ENCODE data around the gene SDC3.

SDC3 gene

DNA sequence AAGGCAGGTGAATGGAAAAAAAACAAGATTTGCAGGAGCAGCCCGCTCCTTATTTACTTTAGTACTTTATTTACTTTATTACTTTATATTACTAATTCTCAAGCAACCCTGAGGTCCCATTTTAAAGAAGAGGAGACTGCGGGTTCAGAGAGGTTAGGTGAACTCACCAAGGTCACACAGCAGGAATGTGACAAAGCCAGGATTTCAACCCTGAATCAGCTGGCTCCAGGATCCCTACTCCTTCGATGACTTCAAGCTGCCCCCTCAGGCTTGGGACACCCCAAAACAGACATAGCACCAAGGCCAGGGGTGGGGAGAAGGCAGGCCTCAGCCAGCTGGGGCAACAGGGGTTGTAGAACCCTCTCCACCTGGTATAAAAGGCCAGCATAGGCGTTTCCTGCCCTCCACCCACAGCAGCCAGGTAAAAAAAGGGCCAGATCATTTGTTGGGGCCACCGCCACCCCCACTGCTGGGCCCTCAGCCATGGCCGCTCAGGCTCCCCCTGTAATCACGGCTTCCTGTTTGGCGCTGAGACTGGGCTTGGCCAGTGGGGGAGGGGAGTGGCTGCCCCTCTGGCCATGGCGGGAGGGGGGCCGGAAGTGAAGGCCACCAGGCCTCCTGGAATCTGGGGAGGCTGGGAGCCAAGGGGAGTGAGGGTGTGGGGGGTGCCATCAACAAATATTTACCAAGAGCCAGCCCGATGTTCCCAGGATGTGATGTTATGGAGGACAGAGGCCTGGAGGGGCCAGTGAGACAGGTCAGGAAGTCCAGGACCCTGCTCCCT is 6.6 kb downstream of the SDC3 start:
- no peaks in the 10 kb centered on the region for H3K79me2 ChIP-seq (ENCODE audit: low read length)
- no peaks in the 10 kb centered on the region for H4K20me1 ChIP-seq (ENCODE audit: insufficient read depth, low read length)
- H3K4me3 ChIP-seq (ENCODE audit: low read length): no peak overlapping the region
- no peak overlapping the region for H2AFZ ChIP-seq (ENCODE audit: low read depth, low read length)
- H3K36me3 ChIP-seq (replicated peaks; ENCODE audit: low read depth, low read length): no peaks in the 10 kb centered on the region
- H3K4me2 ChIP-seq (ENCODE audit: low read length): no peak overlapping the region
- no peaks in the 10 kb centered on the region for H3K9me3 ChIP-seq (ENCODE audit: insufficient read depth, low read length)
- H3K9ac ChIP-seq (ENCODE audit: low read length): no peak overlapping the region
- H3K27ac ChIP-seq (ENCODE audit: low read length): no peak overlapping the region
- TF ChIP-seq, protein P1, sequence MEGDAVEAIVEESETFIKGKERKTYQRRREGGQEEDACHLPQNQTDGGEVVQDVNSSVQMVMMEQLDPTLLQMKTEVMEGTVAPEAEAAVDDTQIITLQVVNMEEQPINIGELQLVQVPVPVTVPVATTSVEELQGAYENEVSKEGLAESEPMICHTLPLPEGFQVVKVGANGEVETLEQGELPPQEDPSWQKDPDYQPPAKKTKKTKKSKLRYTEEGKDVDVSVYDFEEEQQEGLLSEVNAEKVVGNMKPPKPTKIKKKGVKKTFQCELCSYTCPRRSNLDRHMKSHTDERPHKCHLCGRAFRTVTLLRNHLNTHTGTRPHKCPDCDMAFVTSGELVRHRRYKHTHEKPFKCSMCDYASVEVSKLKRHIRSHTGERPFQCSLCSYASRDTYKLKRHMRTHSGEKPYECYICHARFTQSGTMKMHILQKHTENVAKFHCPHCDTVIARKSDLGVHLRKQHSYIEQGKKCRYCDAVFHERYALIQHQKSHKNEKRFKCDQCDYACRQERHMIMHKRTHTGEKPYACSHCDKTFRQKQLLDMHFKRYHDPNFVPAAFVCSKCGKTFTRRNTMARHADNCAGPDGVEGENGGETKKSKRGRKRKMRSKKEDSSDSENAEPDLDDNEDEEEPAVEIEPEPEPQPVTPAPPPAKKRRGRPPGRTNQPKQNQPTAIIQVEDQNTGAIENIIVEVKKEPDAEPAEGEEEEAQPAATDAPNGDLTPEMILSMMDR (IDR thresholded peaks at IDR 0.05; ENCODE audit: low read depth, low read length): no peak
- peaks cover 4% of the 10 kb centered on the region; the same call in 1 of the 2 replicates for H3K27me3 ChIP-seq (ENCODE audit: low read depth, low read length)
- H3K4me1 ChIP-seq (ENCODE audit: low read length): no peaks in the 10 kb centered on the region

DNA sequence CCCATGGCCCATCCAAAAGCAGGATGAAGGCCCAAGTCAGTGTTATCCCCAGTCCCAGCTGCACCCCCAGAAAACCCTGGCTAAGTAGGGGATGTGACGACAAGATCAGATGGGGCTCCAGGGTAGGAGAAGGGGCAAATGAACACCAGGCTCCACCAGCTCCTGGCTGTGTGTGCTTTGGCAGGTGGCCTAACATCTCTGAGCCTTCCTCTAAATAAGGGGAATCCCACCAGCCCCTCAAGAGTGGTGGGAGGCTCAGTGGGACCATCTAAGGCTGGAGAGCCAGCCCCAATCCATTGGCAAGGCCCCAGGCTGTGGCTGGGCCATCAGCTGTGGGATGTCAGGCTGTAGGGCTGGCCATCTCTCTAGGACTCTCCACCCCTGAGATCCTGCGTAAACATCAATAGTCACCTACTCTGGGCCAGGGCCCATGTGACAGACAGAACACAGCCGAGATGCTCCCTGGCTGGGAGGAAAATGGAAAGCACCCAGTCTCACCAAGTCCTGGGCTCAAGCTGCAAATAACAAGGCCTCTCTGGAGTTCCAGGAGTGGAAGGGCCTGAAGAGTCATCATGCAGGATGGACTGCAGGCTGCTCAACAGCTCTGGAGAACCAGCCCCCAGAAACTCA is 7.5 kb downstream of the SDC3 start:
- H3K4me1 ChIP-seq (ENCODE audit: low read length): no peaks in the 10 kb centered on the region
- TF ChIP-seq, protein P1 (IDR thresholded peaks at IDR 0.05; ENCODE audit: low read depth, low read length): no peak
- no peak for TF ChIP-seq EZH2phosphoT487 (IDR thresholded peaks at IDR 0.05; ENCODE audit: low read depth)
- no peak overlapping the region for H3K9ac ChIP-seq (ENCODE audit: low read length)
- no peak overlapping the region for H3K4me3 ChIP-seq (ENCODE audit: low read length)
- H3K4me2 ChIP-seq (ENCODE audit: low read length): no peak overlapping the region
- no peaks in the 10 kb centered on the region for H3K9me3 ChIP-seq (ENCODE audit: insufficient read depth, low read length)
- H3K27me3 ChIP-seq (ENCODE audit: low read depth, low read length): peaks cover 4% of the 10 kb centered on the region; the same call in 1 of the 2 replicates
- no peaks in the 10 kb centered on the region for H3K79me2 ChIP-seq (ENCODE audit: low read length)
- H3K36me3 ChIP-seq (replicated peaks; ENCODE audit: low read depth, low read length): no peaks in the 10 kb centered on the region
- H4K20me1 ChIP-seq (ENCODE audit: insufficient read depth, low read length): no peaks in the 10 kb centered on the region
- H3K27ac ChIP-seq (ENCODE audit: low read length): no peak overlapping the region
- no peak overlapping the region for H2AFZ ChIP-seq (ENCODE audit: low read depth, low read length)

DNA sequence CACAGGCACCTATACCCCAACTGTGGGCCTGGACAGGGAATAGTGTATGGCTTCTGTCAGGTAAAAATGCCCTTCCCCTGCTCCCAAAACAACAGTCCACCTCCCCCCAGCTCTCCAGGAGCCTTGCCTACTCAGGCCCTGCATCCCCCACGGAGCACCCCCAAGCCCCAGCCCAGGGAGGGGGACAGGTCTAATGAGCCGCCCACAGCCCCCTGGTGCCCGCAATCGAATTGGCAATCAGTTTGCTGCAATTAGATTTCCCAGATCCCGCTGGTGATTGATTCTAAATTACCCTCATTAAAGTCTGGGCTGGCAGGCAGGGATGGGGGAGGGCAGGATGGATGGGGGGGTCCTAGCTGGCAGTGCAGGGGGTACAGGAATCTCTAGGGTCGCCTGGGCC is 8.1 kb downstream of the SDC3 start:
- Histone ChIP-seq H3K4me2 (ENCODE audit: low read length) (no peak overlapping the region), H3K9ac (ENCODE audit: low read length) (no peak overlapping the region), H2AFZ (ENCODE audit: low read depth, low read length) (no peak overlapping the region), H3K9me3 (ENCODE audit: insufficient read depth, low read length) (no peaks in the 10 kb centered on the region), H3K27me3 (ENCODE audit: low read depth, low read length) (peaks cover 4% of the 10 kb centered on the region; the same call in 1 of the 2 replicates), H4K20me1 (ENCODE audit: insufficient read depth, low read length) (no peaks in the 10 kb centered on the region), H3K4me3 (ENCODE audit: low read length) (no peak overlapping the region), H3K36me3 (replicated peaks; ENCODE audit: low read depth, low read length) (no peaks in the 10 kb centered on the region), H3K4me1 (ENCODE audit: low read length) (no peaks in the 10 kb centered on the region), H3K27ac (ENCODE audit: low read length) (no peak overlapping the region), H3K79me2 (ENCODE audit: low read length) (no peaks in the 10 kb centered on the region)
- no peak for TF ChIP-seq EZH2phosphoT487 (IDR thresholded peaks at IDR 0.05; ENCODE audit: low read depth)
- TF ChIP-seq, protein P1 (IDR thresholded peaks at IDR 0.05; ENCODE audit: low read depth, low read length): no peak

DNA sequence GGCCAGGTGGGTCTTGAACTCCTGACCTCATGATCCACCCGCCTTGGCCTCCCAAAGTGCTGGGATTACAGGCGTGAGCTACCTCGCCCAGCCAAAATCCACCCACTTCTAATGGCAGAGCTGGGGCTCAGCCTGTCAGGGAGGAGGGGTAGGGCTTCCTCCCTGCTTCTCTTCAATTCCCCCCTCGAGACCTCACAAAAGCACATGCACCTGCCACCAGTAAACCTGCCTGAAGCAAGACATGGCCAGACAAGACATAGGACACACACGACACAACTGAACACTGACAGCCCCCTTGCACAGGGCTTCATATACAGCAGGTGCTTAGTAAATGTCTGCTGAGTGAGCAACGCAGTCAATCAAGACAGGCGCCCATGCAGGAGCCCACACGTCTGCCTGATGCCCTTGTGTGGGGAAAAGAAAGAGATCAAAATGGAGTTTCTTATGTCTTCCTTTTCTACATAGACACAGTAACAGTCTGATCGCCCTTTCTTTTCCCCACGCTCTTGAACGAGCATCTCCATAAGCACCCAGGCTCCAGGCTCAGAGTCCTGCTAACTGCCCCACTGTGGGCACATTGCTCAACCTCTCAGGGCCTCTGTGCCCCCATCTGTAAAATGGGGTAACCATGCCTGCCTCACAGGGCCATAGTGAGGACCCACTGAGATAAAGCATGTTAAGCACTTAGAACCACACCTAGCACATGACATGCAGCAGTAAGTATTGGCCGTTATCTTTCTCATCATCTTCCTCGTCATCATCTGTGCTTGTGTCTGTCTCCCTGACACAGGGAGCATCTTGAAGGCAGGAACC is 8.8 kb downstream of the SDC3 start:
- Histone ChIP-seq H3K4me2 (ENCODE audit: low read length) (no peak overlapping the region), H3K27ac (ENCODE audit: low read length) (no peak overlapping the region), H3K9me3 (ENCODE audit: insufficient read depth, low read length) (no peaks in the 10 kb centered on the region), H3K36me3 (replicated peaks; ENCODE audit: low read depth, low read length) (no peaks in the 10 kb centered on the region), H3K4me3 (ENCODE audit: low read length) (no peak overlapping the region), H3K27me3 (ENCODE audit: low read depth, low read length) (peaks cover 4% of the 10 kb centered on the region; the same call in 1 of the 2 replicates), H3K79me2 (ENCODE audit: low read length) (no peaks in the 10 kb centered on the region), H3K4me1 (ENCODE audit: low read length) (no peaks in the 10 kb centered on the region), H4K20me1 (ENCODE audit: insufficient read depth, low read length) (no peaks in the 10 kb centered on the region), H3K9ac (ENCODE audit: low read length) (no peak overlapping the region), H2AFZ (ENCODE audit: low read depth, low read length) (no peak overlapping the region)
- TF ChIP-seq, protein P1 (IDR thresholded peaks at IDR 0.05; ENCODE audit: low read depth, low read length): no peak
- no peak for TF ChIP-seq EZH2phosphoT487 (IDR thresholded peaks at IDR 0.05; ENCODE audit: low read depth)

Data from OCI-LY3 (cell line).